Peyer's patch (tissue), 4 donors: ENCODE results near the gene SARM1. TPM values are rescaled to one million over a fixed set of nuclear protein-coding genes. Genes with fewer than 3 reads are reported as not detected.

ENCODE experiments used
- DNase-seq, 3 donors: peaks; one replicate each; pipeline ENCODE4 v3.0.0-alpha.2; 2017 to 2019
- H3K27ac ChIP-seq, 4 donors: fragments of 200-600 bp; sonication (generic); one replicate each; pipeline ENCODE4 v1.5.1; 2016 to 2019
- H3K27me3 ChIP-seq, 2 donors: fragments of 200-600 bp; sonication (generic); one replicate each; pipeline ENCODE4 v1.5.1; 2019
- H3K36me3 ChIP-seq, 3 donors: fragments of 200-600 bp; sonication (generic); one replicate each; pipeline ENCODE4 v1.5.1; 2016 to 2019
- H3K4me1 ChIP-seq, 4 donors: fragments of 200-600 bp; sonication (generic); one replicate each; pipeline ENCODE4 v1.5.1; 2016 to 2019
- H3K4me3 ChIP-seq, 4 donors: fragments of 200-600 bp; sonication (generic); 1 replicate in 3 of 4; 2 replicates in 1 of 4; pipeline ENCODE4 v1.5.1; 2016 to 2019; ENCODE audit warnings: mild to moderate bottlenecking in 1 of 4
- H3K9me3 ChIP-seq, 4 donors: fragments of 200-600 bp; sonication (generic); one replicate each; pipeline ENCODE4 v1.5.1; 2016 to 2019; ENCODE audit warnings: mild to moderate bottlenecking in 1 of 4
- CTCF ChIP-seq, 6 experiments: fragments of 450-650 bp in 4 of 6; fragments of 200-600 bp in 2 of 6; sonication (generic) in 1 of 6; IDR thresholded peaks; one replicate each; pipeline ENCODE4 v1.5.1; 2017 to 2019; ENCODE audit warnings: antibody characterized with exemption in 6 of 6, mild to moderate bottlenecking in 3 of 6, moderate library complexity in 1 of 6
- POLR2A ChIP-seq, 2 donors: fragments of 450-650 bp; IDR thresholded peaks; one replicate each; pipeline ENCODE4 v1.5.1; 2017; ENCODE audit warnings: antibody characterized with exemption in 2 of 2, mild to moderate bottlenecking in 2 of 2, moderate library complexity in 2 of 2
- total RNA-seq, 4 donors: library from RNA; depleted of rRNA; stranded (reverse); fragments of >200 nt; gene quantifications; one replicate each; pipeline ENCODE4 v1.1.0, GENCODE V29; 2016

Gene SARM1
- total RNA-seq, 4 donors from 2014 or later = 12.8 to 37.6 (median 24.6) TPM

DNA sequence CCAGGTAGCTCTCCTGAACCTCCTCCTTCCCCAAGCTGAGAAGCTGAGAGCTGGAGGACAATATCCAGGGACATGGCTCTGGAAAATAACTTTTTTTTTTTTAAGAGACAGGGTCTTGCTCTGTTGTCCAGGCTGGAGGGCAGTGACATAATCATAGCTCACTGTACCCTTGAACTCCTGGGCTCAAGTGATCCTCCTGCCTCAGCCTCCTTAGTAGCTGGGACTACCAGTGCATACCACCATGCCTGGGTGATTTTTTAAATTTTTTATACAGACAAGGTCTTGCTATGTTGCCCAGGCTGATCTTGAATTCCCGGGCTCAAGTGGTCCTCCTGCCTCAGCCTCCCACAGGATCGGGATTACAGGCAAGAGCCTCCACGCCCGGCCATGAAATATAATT lies 28.3 kb downstream of the SARM1 start:
- peaks cover 0 to 2% (median 0%) of the 10 kb centered on the region in 4 donors for H3K4me1 ChIP-seq
- no peaks in the 10 kb centered on the region for H3K9me3 ChIP-seq
- H3K27me3 ChIP-seq = no peaks in the 10 kb centered on the region
- DNase-seq = no peak
- TF ChIP-seq POLR2A (IDR thresholded peaks at IDR 0.05) (no peak), CTCF (IDR thresholded peaks at IDR 0.05) (no peak)
- H3K36me3 ChIP-seq = peaks cover 0 to 13% (median 0%) of the 10 kb centered on the region in 3 donors
- H3K4me3 ChIP-seq = no peak overlapping the region
- H3K27ac ChIP-seq = no peak overlapping the region

DNA sequence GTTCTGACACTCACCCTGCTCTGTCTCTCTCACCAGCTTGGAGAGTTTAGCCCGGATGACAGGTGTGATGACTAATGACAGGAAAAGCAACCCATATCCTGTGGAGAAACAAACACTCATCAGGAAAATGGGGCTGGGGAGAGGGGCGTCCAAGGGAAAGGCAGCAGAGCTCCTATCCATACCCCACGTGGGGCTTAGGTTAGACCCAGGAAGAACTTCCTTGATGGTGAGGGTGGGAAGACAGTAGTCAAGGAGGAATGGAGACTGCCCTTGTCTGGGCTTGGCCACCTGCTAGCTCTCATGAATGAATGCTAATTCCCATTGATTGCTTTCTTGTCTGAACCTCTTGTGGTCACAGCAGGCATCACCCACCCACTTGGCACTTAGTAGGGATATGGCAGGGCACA lies 30.7 kb downstream of the SARM1 start:
- Histone ChIP-seq H3K4me3 (no peak overlapping the region), H3K9me3 (no peaks in the 10 kb centered on the region), H3K27me3 (no peaks in the 10 kb centered on the region), H3K4me1 (peaks cover 0 to 18% (median 2%) of the 10 kb centered on the region in 4 donors), H3K27ac (no peak overlapping the region), H3K36me3 (no peaks in the 10 kb centered on the region)
- DNase-seq = no peak
- no peak for TF ChIP-seq POLR2A (IDR thresholded peaks at IDR 0.05)
- no peak for TF ChIP-seq CTCF (IDR thresholded peaks at IDR 0.05)

DNA sequence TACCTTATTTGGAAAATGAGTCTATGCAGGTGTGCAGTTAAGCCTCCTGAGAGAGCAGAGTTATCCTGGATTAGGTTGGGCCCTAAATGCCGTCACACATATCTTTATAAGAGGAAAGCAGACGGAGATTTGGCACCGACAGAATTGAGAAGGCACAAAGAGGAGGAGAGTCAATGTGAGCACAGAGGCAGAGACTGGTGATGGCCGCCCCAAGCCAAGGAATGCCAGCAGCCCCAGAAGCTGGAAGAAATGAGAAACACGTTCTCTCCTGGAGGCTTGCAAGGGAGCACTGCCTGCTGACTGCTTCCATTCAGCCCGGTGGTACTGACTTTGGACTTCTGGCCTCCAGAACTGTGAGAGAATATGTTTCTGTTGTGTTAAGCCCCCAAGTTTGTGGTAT lies 31.4 kb downstream of the SARM1 start:
- TF ChIP-seq POLR2A (IDR thresholded peaks at IDR 0.05) (no peak), CTCF (IDR thresholded peaks at IDR 0.05) (no peak)
- Histone ChIP-seq H3K36me3 (no peaks in the 10 kb centered on the region), H3K27ac (no peak overlapping the region)

DNA sequence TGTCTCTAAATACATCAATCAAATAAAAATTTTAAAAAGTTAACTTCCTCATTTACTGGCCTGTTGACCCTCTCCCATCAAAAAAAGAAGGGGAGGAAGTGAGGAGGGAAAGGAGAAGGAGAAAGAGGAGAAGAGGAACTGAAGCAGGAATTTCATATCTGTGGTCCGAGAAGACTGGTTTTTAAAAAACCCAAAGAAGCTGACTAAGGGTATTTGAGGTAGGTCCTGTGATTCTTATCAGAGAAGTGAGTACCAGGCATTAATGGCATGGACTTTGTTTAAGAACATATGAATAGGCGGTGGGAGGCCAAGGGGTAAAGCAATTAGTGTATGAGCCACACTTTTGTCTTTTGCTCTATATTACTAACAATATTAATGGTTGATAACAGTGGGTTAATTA lies 32.5 kb downstream of the SARM1 start:
- DNase-seq = no peak
- Histone ChIP-seq H3K4me1 (peaks cover 0 to 18% (median 2%) of the 10 kb centered on the region in 4 donors), H3K27me3 (no peaks in the 10 kb centered on the region), H3K27ac (peak overlapping the region in 1 of 4 donors; percentile 25), H3K36me3 (no peaks in the 10 kb centered on the region), H3K4me3 (no peak overlapping the region), H3K9me3 (no peaks in the 10 kb centered on the region)
- TF ChIP-seq CTCF (IDR thresholded peaks at IDR 0.05) = no peak
- TF ChIP-seq POLR2A (IDR thresholded peaks at IDR 0.05) = no peak

More for the DNA sequence above, 31.4 kb downstream of the SARM1 start:
- Histone ChIP-seq H3K4me1 (peaks cover 0 to 18% (median 2%) of the 10 kb centered on the region in 4 donors), H3K4me3 (no peak overlapping the region), H3K27me3 (no peaks in the 10 kb centered on the region), H3K9me3 (no peaks in the 10 kb centered on the region)
- no peak for DNase-seq

DNA sequence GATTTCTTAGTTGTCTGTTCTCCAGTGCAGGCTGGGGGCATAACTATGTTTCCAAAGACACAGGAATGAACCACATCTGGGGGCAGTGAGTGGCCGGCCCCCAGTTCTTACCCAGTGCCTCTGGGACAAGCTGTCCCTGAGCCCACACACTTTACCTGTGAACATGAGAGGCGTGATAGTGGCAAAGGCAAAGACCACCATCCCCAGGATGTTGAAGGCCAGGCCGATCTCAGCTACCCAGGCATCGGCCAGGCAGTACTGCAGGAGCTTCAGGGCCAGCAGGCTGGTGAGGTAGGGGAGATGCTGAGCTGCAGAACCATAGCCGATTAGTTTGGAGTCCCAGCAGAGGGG lies 32.9 kb downstream of the SARM1 start:
- Histone ChIP-seq H3K27me3 (no peaks in the 10 kb centered on the region), H3K9me3 (no peaks in the 10 kb centered on the region), H3K4me1 (peaks cover 0 to 18% (median 2%) of the 10 kb centered on the region in 4 donors), H3K4me3 (peak overlapping the region in 1 of 4 donors; percentile 69), H3K36me3 (no peaks in the 10 kb centered on the region), H3K27ac (peak overlapping the region in 1 of 4 donors; percentile 25)
- no peak for DNase-seq
- TF ChIP-seq CTCF (IDR thresholded peaks at IDR 0.05) (no peak), POLR2A (IDR thresholded peaks at IDR 0.05) (no peak)
